H9 (cell line): ENCODE data around the gene EIF4E3. TPM values are rescaled to one million over a fixed set of nuclear protein-coding genes. Genes with fewer than 3 reads are reported as not detected.

Experiments used
- DNase-seq: peaks from one replicate; pipeline ENCODE4 v3.0.0-alpha.2; 2017
- H2AFZ ChIP-seq: one replicate; pipeline ENCODE4 v1.6.1; 2013; ENCODE audit warnings: mild to moderate bottlenecking, low read length, control low read depth, moderate library complexity
- H2AK5ac ChIP-seq: 2 replicates; pipeline ENCODE4 v1.6.1; 2013; ENCODE audit warnings: low read length, control low read depth, mixed read lengths; ENCODE audit not compliant: insufficient read length
- H2BK120ac ChIP-seq: one replicate; pipeline ENCODE4 v1.6.1; 2013; ENCODE audit warnings: low read depth, mild to moderate bottlenecking, low read length, control low read depth, inconsistent platforms; ENCODE audit not compliant: poor library complexity, severe bottlenecking
- H2BK12ac ChIP-seq: 2 replicates; pipeline ENCODE4 v1.6.1; 2013; ENCODE audit warnings: low read length, control low read depth, mixed read lengths, low read depth; ENCODE audit not compliant: insufficient read length
- H2BK15ac ChIP-seq: 2 replicates; pipeline ENCODE4 v1.6.1; 2013; ENCODE audit warnings: low read depth, low read length, control low read depth
- H2BK20ac ChIP-seq: one replicate; pipeline ENCODE4 v1.6.1; 2013; ENCODE audit warnings: low read depth, mild to moderate bottlenecking, low read length, control low read depth, inconsistent platforms; ENCODE audit not compliant: poor library complexity, severe bottlenecking
- H2BK5ac ChIP-seq: 2 replicates; pipeline ENCODE4 v1.6.1; 2013; ENCODE audit warnings: low read length, control low read depth, mixed read lengths; ENCODE audit not compliant: insufficient read length
- H3K14ac ChIP-seq: 2 replicates; pipeline ENCODE4 v1.6.1; 2013; ENCODE audit warnings: low read length, control low read depth; ENCODE audit not compliant: insufficient read depth
- H3K18ac ChIP-seq: 2 replicates; pipeline ENCODE4 v1.6.1; 2013; ENCODE audit warnings: low read depth, mild to moderate bottlenecking, mixed read lengths, low read length, control low read depth; ENCODE audit not compliant: insufficient read length
- H3K23ac ChIP-seq: 2 replicates; pipeline ENCODE4 v1.6.1; 2013; ENCODE audit warnings: low read length, control low read depth, mixed read lengths, low read depth; ENCODE audit not compliant: insufficient read length
- H3K23me2 ChIP-seq: 2 replicates; pipeline ENCODE4 v1.6.1; 2013; ENCODE audit warnings: low read depth, mild to moderate bottlenecking, mixed read lengths, low read length, control low read depth; ENCODE audit not compliant: insufficient read length, poor library complexity, severe bottlenecking
- H3K27ac ChIP-seq: 2 replicates; pipeline ENCODE4 v1.5.1; 2013; ENCODE audit warnings: low read length, control low read depth, mixed read lengths, low read depth; ENCODE audit not compliant: insufficient read length
- H3K27me3 ChIP-seq: 2 replicates; pipeline ENCODE4 v1.6.1; 2013; ENCODE audit warnings: low read length, control low read depth, inconsistent platforms; ENCODE audit not compliant: insufficient read depth
- H3K4ac ChIP-seq: 2 replicates; pipeline ENCODE4 v1.6.1; 2013; ENCODE audit warnings: low read depth, mild to moderate bottlenecking, control low read depth, inconsistent platforms, low read length, moderate library complexity
- H3K4me1 ChIP-seq: 2 replicates; pipeline ENCODE4 v1.6.1; 2013; ENCODE audit warnings: low read length, control low read depth, inconsistent platforms; ENCODE audit not compliant: insufficient read depth
- H3K4me2 ChIP-seq: 2 replicates; pipeline ENCODE4 v1.6.1; 2013; ENCODE audit warnings: low read length, control low read depth, mixed read lengths; ENCODE audit not compliant: insufficient read length, insufficient read depth
- H3K56ac ChIP-seq: 2 replicates; pipeline ENCODE4 v1.6.1; 2013; ENCODE audit warnings: low read depth, mild to moderate bottlenecking, mixed read lengths, low read length, control low read depth; ENCODE audit not compliant: insufficient read length
- H3K79me1 ChIP-seq: 2 replicates; pipeline ENCODE4 v1.6.1; 2013; ENCODE audit warnings: low read depth, mild to moderate bottlenecking, moderate library complexity, low read length, control low read depth, inconsistent platforms; ENCODE audit not compliant: insufficient read depth, poor library complexity, severe bottlenecking
- H3K79me2 ChIP-seq: 2 replicates; pipeline ENCODE4 v1.6.1; 2013; ENCODE audit warnings: low read length, control low read depth, inconsistent platforms; ENCODE audit not compliant: insufficient read depth
- H3K9ac ChIP-seq: 2 replicates; pipeline ENCODE4 v1.6.1; 2013; ENCODE audit warnings: low read length, control low read depth, mixed read lengths; ENCODE audit not compliant: insufficient read length; ENCODE audit errors: extremely low read depth
- H3K9me3 ChIP-seq: one replicate; pipeline ENCODE4 v1.6.1; 2013; ENCODE audit warnings: low read depth, low read length, inconsistent platforms; ENCODE audit not compliant: control insufficient read depth
- H3T11ph ChIP-seq: one replicate; pipeline ENCODE4 v1.6.1; 2013; ENCODE audit warnings: mild to moderate bottlenecking, low read length, control low read depth, inconsistent platforms
- H4K20me1 ChIP-seq: one replicate; pipeline ENCODE4 v1.6.1; 2013; ENCODE audit not compliant: control insufficient read depth, insufficient read length, insufficient read depth
- H4K5ac ChIP-seq: 2 replicates; pipeline ENCODE4 v1.6.1; 2013; ENCODE audit warnings: low read depth, mild to moderate bottlenecking, mixed read lengths, low read length, control low read depth; ENCODE audit not compliant: insufficient read length
- H4K8ac ChIP-seq: replicated peaks from 2 replicates; pipeline ENCODE4 v1.6.1; 2013; ENCODE audit warnings: low read length, control low read depth, mixed read lengths, low read depth; ENCODE audit not compliant: insufficient read length
- H4K91ac ChIP-seq: 2 replicates; pipeline ENCODE4 v1.6.1; 2013; ENCODE audit warnings: low read depth, mild to moderate bottlenecking, moderate library complexity, mixed read lengths, low read length, control low read depth; ENCODE audit not compliant: insufficient read length
- H3K27ac Mint-ChIP-seq, 3 experiments: 2 replicates in 2 of 3; 3 replicates in 1 of 3; pipeline ENCODE4 v1.8.0; 2020 to 2021; ENCODE audit warnings: mixed read lengths in 3 of 3, mild to moderate bottlenecking in 1 of 3, moderate library complexity in 1 of 3
- H3K27me3 Mint-ChIP-seq: 2 replicates; pipeline ENCODE4 v1.8.0; 2021; ENCODE audit warnings: low read depth, mild to moderate bottlenecking, moderate library complexity, mixed read lengths
- H3K36me3 Mint-ChIP-seq, 3 experiments: 2 replicates in 2 of 3; 3 replicates in 1 of 3; pipeline ENCODE4 v1.8.0; 2020 to 2021; ENCODE audit warnings: low read depth in 3 of 3, mixed read lengths in 3 of 3; ENCODE audit not compliant: insufficient read depth in 1 of 3
- H3K4me1 Mint-ChIP-seq, 2 experiments: 2 replicates each; pipeline ENCODE4 v1.8.0; 2020; ENCODE audit warnings: mixed read lengths in 2 of 2
- H3K4me3 Mint-ChIP-seq, 2 experiments: 2 replicates in 1 of 2; 3 replicates in 1 of 2; pipeline ENCODE4 v1.8.0; 2020 to 2021; ENCODE audit warnings: mild to moderate bottlenecking in 2 of 2, mixed read lengths in 2 of 2, moderate library complexity in 1 of 2
- H3K9me3 Mint-ChIP-seq, 2 experiments: 2 replicates in 1 of 2; 3 replicates in 1 of 2; pipeline ENCODE4 v1.8.0; 2020; ENCODE audit warnings: mild to moderate bottlenecking in 2 of 2, mixed read lengths in 2 of 2, moderate library complexity in 1 of 2
- CTCF ChIP-seq: fragments of 200-600 bp; sonication (generic); conservative IDR thresholded peaks from 3 replicates; pipeline ENCODE4 v1.8.0; 2021; ENCODE audit warnings: antibody characterized with exemption, mild to moderate bottlenecking
- WGBS: extraction: QIAGEN DNeasy Blood & Tissue Kit; methylation state at CpG from one replicate; pipeline ENCODE4 v1.1.7; 2013; ENCODE audit warnings: missing lambda C conversion rate, low lambda C conversion rate, mixed read lengths; ENCODE audit not compliant: insufficient read length; ENCODE audit errors: extremely low coverage; 5-methylcytosine and 5-hydroxymethylcytosine counted together
- total RNA-seq: library from RNA; stranded (reverse); gene quantifications from 2 replicates; pipeline ENCODE4 v1.2.1, GENCODE V29; 2021

EIF4E3 gene
- total RNA-seq, 1 experiment from 2014 or later = 12.9 TPM

- no peak overlapping the region for H2AFZ ChIP-seq
- H4K5ac ChIP-seq = no peak overlapping the region
- no peak overlapping the region for H3K4ac ChIP-seq
- H4K8ac ChIP-seq = no peak overlapping the region
- no peak overlapping the region for H3K18ac ChIP-seq
- no peaks in the 10 kb centered on the region for H3K9me3 ChIP-seq
- no peak overlapping the region for H3K14ac ChIP-seq
- H3K36me3 Mint-ChIP-seq = peaks cover 0 to 4% (median 2%) of the 10 kb centered on the region in 3 experiments; a peak in 3 of 7 replicates
- WGBS = no CpG with 5 or more reads among the region's 5 CpGs
- no peaks in the 10 kb centered on the region for H4K20me1 ChIP-seq
- peaks cover 11 to 12% of the 10 kb centered on the region in 2 experiments for H3K4me1 Mint-ChIP-seq
- no peak overlapping the region for H2BK12ac ChIP-seq
- TF ChIP-seq CTCF = no peak
- H3K4me3 Mint-ChIP-seq = no peak overlapping the region
- no peak overlapping the region for H3K27ac Mint-ChIP-seq
- H3T11ph ChIP-seq = no peak overlapping the region
- no peak overlapping the region for H2BK120ac ChIP-seq
- H3K4me2 ChIP-seq = no peak overlapping the region
- H4K91ac ChIP-seq = no peak overlapping the region
- no peak overlapping the region for H2BK5ac ChIP-seq
- no peaks in the 10 kb centered on the region for H3K27me3 ChIP-seq
- H3K4me1 ChIP-seq = no peaks in the 10 kb centered on the region
- H3K79me1 ChIP-seq = no peaks in the 10 kb centered on the region
- no peak overlapping the region for H2BK15ac ChIP-seq
- DNase-seq = no peak
- H3K79me2 ChIP-seq = no peaks in the 10 kb centered on the region
- no peak overlapping the region for H3K23ac ChIP-seq
- no peak overlapping the region for H3K9ac ChIP-seq
- no peak overlapping the region for H2BK20ac ChIP-seq
- no peaks in the 10 kb centered on the region; a peak in 1 of 5 replicates for H3K9me3 Mint-ChIP-seq
- H2AK5ac ChIP-seq = no peak overlapping the region
- no peak overlapping the region for H3K27ac ChIP-seq
- no peak overlapping the region for H3K56ac ChIP-seq
- H3K27me3 Mint-ChIP-seq = peaks cover 22% of the 10 kb centered on the region
- peaks cover 4% of the 10 kb centered on the region for H3K23me2 ChIP-seq
These were observed 34.2 kb upstream of the EIF4E3 start for GRCh38 chr3:71759401-71759800.
